ENCODE data around the gene AGAP3.

DNA sequence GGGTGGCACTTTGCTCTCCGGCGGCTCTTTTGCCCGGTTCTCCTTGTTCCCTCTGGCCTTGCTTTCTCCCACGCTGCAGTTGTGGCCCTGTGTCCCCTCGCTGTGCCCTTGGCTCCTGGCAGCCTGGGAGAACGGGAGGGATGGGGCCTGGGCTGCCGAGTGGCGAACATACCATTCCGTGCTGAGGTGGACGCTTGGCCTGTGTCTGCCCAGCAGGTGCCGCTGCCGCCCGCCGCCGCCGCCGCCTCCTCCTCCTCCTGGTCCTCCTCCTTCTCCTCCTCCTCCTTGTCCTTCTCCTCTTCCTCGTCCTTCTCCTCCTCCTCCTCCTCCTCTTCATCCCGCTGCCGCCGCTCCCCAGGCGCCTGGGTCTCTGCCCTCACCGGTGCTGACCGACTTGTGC is 36.0 kb downstream of the AGAP3 start:
- TF ChIP-seq, protein P1, sequence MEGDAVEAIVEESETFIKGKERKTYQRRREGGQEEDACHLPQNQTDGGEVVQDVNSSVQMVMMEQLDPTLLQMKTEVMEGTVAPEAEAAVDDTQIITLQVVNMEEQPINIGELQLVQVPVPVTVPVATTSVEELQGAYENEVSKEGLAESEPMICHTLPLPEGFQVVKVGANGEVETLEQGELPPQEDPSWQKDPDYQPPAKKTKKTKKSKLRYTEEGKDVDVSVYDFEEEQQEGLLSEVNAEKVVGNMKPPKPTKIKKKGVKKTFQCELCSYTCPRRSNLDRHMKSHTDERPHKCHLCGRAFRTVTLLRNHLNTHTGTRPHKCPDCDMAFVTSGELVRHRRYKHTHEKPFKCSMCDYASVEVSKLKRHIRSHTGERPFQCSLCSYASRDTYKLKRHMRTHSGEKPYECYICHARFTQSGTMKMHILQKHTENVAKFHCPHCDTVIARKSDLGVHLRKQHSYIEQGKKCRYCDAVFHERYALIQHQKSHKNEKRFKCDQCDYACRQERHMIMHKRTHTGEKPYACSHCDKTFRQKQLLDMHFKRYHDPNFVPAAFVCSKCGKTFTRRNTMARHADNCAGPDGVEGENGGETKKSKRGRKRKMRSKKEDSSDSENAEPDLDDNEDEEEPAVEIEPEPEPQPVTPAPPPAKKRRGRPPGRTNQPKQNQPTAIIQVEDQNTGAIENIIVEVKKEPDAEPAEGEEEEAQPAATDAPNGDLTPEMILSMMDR (IDR thresholded peaks at IDR 0.05) = no peak
- TF ChIP-seq POLR2A (IDR thresholded peaks at IDR 0.05) = no peak

Data from uterus (tissue), 2 donors.